D721Med (cell line): ENCODE results near the gene ONECUT1.

Experiments used
- DNase-seq: peaks from one replicate; pipeline ENCODE4 v3.0.0; 2011; ENCODE audit warnings: low spot score; ENCODE audit not compliant: insufficient read length
- FAIRE-seq: peaks from 2 replicates; lab custom pipeline; 2011; peaks lifted over from hg19 to GRCh38; lab: Jason Lieb, UNC
- CTCF ChIP-seq: IDR thresholded peaks from 2 replicates; pipeline ENCODE4 v1.5.1; 2012; ENCODE audit warnings: mild to moderate bottlenecking, control low read depth; ENCODE audit not compliant: insufficient read depth; ENCODE audit errors: missing control alignments

ONECUT1 gene

GRCh38 chr15:52784799-52785671, 5.1 kb downstream of the ONECUT1 start:
- FAIRE-seq = no peak
- no peak for TF ChIP-seq CTCF
- no peak for DNase-seq

GRCh38 chr15:52783929-52784798, 6.0 kb downstream of the ONECUT1 start:
- DNase-seq (no peak), FAIRE-seq (no peak)
- TF ChIP-seq CTCF = peak; percentile 43

- DNase-seq (no peak), FAIRE-seq (no peak)
- TF ChIP-seq CTCF = no peak
Measured at GRCh38 chr15:52783191-52783829, 6.8 kb downstream of the ONECUT1 start.

GRCh38 chr15:52782514-52782913, 7.6 kb downstream of the ONECUT1 start:
- TF ChIP-seq CTCF = no peak
- no peak for DNase-seq
- no peak for FAIRE-seq

GRCh38 chr15:52780172-52780980, 9.8 kb downstream of the ONECUT1 start:
- peak; percentile 97 for TF ChIP-seq CTCF
- DNase-seq = no peak
- no peak for FAIRE-seq

- FAIRE-seq (no peak), DNase-seq (no peak)
- no peak for TF ChIP-seq CTCF
Measured at GRCh38 chr15:52778457-52778856, 11.7 kb downstream of the ONECUT1 start.
